ENCODE results near the gene ATE1.

- no peak for TF ChIP-seq BHLHE40 (IDR thresholded peaks at IDR 0.05; ENCODE audit: borderline replicate concordance in 1 of 2, low read depth in 2 of 2, low read length in 1 of 2)
- no peak for TF ChIP-seq EP300 (IDR thresholded peaks at IDR 0.05; ENCODE audit: borderline replicate concordance in 1 of 2, control insufficient read depth in 1 of 2, low read depth in 2 of 2, low read length in 2 of 2)
- TF ChIP-seq POLR2A (IDR thresholded peaks at IDR 0.05; ENCODE audit: low read depth, low read length) = no peak
- no peak for TF ChIP-seq ESRRA (IDR thresholded peaks at IDR 0.05; ENCODE audit: low read length)
Observed at GRCh38 chr10:121822724-121823123, 105.1 kb downstream of the ATE1 start.

Measured in GM12878 (cell line).